HG02981 (cell line): ENCODE data around the gene ST8SIA4.

Source experiments
- ATAC-seq: cut with Tn5 transposase; IDR thresholded peaks from one replicate; pipeline ENCODE4 v1.9.1; 2021; ENCODE audit warnings: mild to moderate bottlenecking, moderate library complexity; ENCODE audit not compliant: unreplicated experiment

The ST8SIA4 gene

GRCh38 chr5:100832252-100833230 is 70.5 kb downstream of the ST8SIA4 start:
- ATAC-seq, result peak; percentile 34

- ATAC-seq, result no peak
Measured at GRCh38 chr5:100828898-100829356, 74.2 kb downstream of the ST8SIA4 start.

GRCh38 chr5:100828071-100828897 is 74.8 kb downstream of the ST8SIA4 start:
- ATAC-seq, result peak; percentile 75

- peak; percentile 40 for ATAC-seq
Measured at GRCh38 chr5:100827481-100827889, 75.6 kb downstream of the ST8SIA4 start.

GRCh38 chr5:100826133-100826532 is 76.9 kb downstream of the ST8SIA4 start:
- ATAC-seq, result no peak

GRCh38 chr5:100824635-100825034 is 78.4 kb downstream of the ST8SIA4 start:
- ATAC-seq, result no peak

GRCh38 chr5:100823812-100824211 is 79.3 kb downstream of the ST8SIA4 start:
- no peak for ATAC-seq

GRCh38 chr5:100821751-100822150 is 81.3 kb downstream of the ST8SIA4 start:
- ATAC-seq, result no peak

- ATAC-seq, result no peak
Measured at GRCh38 chr5:100818340-100818739, 84.7 kb downstream of the ST8SIA4 start.

- no peak for ATAC-seq
Measured at GRCh38 chr5:100803397-100803796, 99.7 kb downstream of the ST8SIA4 start.

- ATAC-seq, result no peak
Measured at GRCh38 chr5:100802208-100802607, 100.9 kb downstream of the ST8SIA4 start.

GRCh38 chr5:100800562-100800961 is 102.5 kb downstream of the ST8SIA4 start:
- peak; percentile 87 for ATAC-seq

GRCh38 chr5:100799166-100799565 is 103.9 kb downstream of the ST8SIA4 start:
- ATAC-seq, result no peak

GRCh38 chr5:100797861-100798260 is 105.2 kb downstream of the ST8SIA4 start:
- ATAC-seq, result no peak

GRCh38 chr5:100796851-100797250 is 106.2 kb downstream of the ST8SIA4 start:
- no peak for ATAC-seq

GRCh38 chr5:100794844-100795243 is 108.2 kb downstream of the ST8SIA4 start:
- ATAC-seq, result no peak

GRCh38 chr5:100794218-100794617 is 108.9 kb downstream of the ST8SIA4 start:
- no peak for ATAC-seq

GRCh38 chr5:100792781-100793180 is 110.3 kb downstream of the ST8SIA4 start:
- ATAC-seq, result no peak

- no peak for ATAC-seq
Measured at GRCh38 chr5:100791391-100791790, 111.7 kb downstream of the ST8SIA4 start.

GRCh38 chr5:100790951-100791350 is 112.1 kb downstream of the ST8SIA4 start:
- no peak for ATAC-seq

GRCh38 chr5:100790170-100790665 is 112.9 kb downstream of the ST8SIA4 start:
- peak; percentile 84 for ATAC-seq
